Parathyroid adenoma (tissue), 2 donors: ENCODE measurements around the gene AURKAIP1.

ENCODE experiments used
- H2AFZ ChIP-seq: fragments of 300-600 bp; sonication (generic); one replicate; pipeline ENCODE4 v1.7.0; 2017; ENCODE audit warnings: antibody characterized with exemption, mild to moderate bottlenecking
- H3K27ac ChIP-seq: fragments of 300-600 bp; sonication (generic); one replicate; pipeline ENCODE4 v1.7.0; 2017
- H3K27me3 ChIP-seq: fragments of 300-600 bp; sonication (generic); one replicate; pipeline ENCODE4 v1.7.0; 2017; ENCODE audit warnings: low read length; ENCODE audit not compliant: control insufficient read depth, insufficient read depth
- H3K36me3 ChIP-seq: fragments of 300-600 bp; sonication (generic); one replicate; pipeline ENCODE4 v1.7.0; 2017; ENCODE audit warnings: low read length; ENCODE audit not compliant: control insufficient read depth, insufficient read depth
- H3K4me1 ChIP-seq: fragments of 300-600 bp; sonication (generic); one replicate; pipeline ENCODE4 v1.7.0; 2017; ENCODE audit warnings: control low read depth
- H3K4me2 ChIP-seq: fragments of 300-600 bp; sonication (generic); one replicate; pipeline ENCODE4 v1.7.0; 2017; ENCODE audit warnings: low read length
- H3K4me3 ChIP-seq: fragments of 300-600 bp; sonication (generic); one replicate; pipeline ENCODE4 v1.7.0; 2017; ENCODE audit warnings: low read depth, low read length
- H3K79me2 ChIP-seq: fragments of 300-600 bp; sonication (generic); one replicate; pipeline ENCODE4 v1.7.0; 2017; ENCODE audit warnings: control low read depth
- H3K9ac ChIP-seq: fragments of 300-600 bp; sonication (generic); one replicate; pipeline ENCODE4 v1.7.0; 2017; ENCODE audit warnings: mild to moderate bottlenecking
- H3K9me3 ChIP-seq: fragments of 300-600 bp; sonication (generic); one replicate; pipeline ENCODE4 v1.7.0; 2017; ENCODE audit warnings: low read length; ENCODE audit not compliant: control insufficient read depth
- CTCF ChIP-seq: fragments of 300-600 bp; sonication (generic); IDR thresholded peaks from one replicate; pipeline ENCODE4 v1.7.0; 2017; ENCODE audit warnings: antibody characterized with exemption, mild to moderate bottlenecking
- donor health status: primary hyperparathyroidism.

The AURKAIP1 gene

GRCh38 chr1:1332774-1333480, 42.1 kb downstream of the AURKAIP1 start:
- Histone ChIP-seq H2AFZ (no peak overlapping the region), H3K9ac (no peak overlapping the region), H3K27me3 (no peaks in the 10 kb centered on the region), H3K4me3 (no peak overlapping the region), H3K4me2 (no peak overlapping the region), H3K36me3 (no peaks in the 10 kb centered on the region), H3K79me2 (peaks cover 2% of the 10 kb centered on the region), H3K9me3 (no peaks in the 10 kb centered on the region), H3K4me1 (no peaks in the 10 kb centered on the region), H3K27ac (no peak overlapping the region)
- TF ChIP-seq CTCF: no peak

GRCh38 chr1:1332031-1332755, 42.8 kb downstream of the AURKAIP1 start:
- H2AFZ ChIP-seq: no peak overlapping the region
- no peak for TF ChIP-seq CTCF
- no peak overlapping the region for H3K4me2 ChIP-seq
- H3K36me3 ChIP-seq: no peaks in the 10 kb centered on the region
- H3K9me3 ChIP-seq: no peaks in the 10 kb centered on the region
- no peaks in the 10 kb centered on the region for H3K4me1 ChIP-seq
- H3K9ac ChIP-seq: no peak overlapping the region
- H3K4me3 ChIP-seq: no peak overlapping the region
- H3K27me3 ChIP-seq: no peaks in the 10 kb centered on the region
- H3K27ac ChIP-seq: no peak overlapping the region
- H3K79me2 ChIP-seq: peaks cover 2% of the 10 kb centered on the region

- no peaks in the 10 kb centered on the region for H3K9me3 ChIP-seq
- TF ChIP-seq CTCF: no peak
- H3K9ac ChIP-seq: no peak within 1 kb of the TSS
- no peaks in the 10 kb centered on the region for H3K4me1 ChIP-seq
- H3K27me3 ChIP-seq: no peaks in the 10 kb centered on the region
- no peak within 1 kb of the TSS for H3K4me3 ChIP-seq
- no peak within 1 kb of the TSS for H3K27ac ChIP-seq
- H3K36me3 ChIP-seq: no peaks in the 10 kb centered on the region
- H2AFZ ChIP-seq: no peak within 1 kb of the TSS
- peaks cover 2% of the 10 kb centered on the region for H3K79me2 ChIP-seq
- H3K4me2 ChIP-seq: no peak within 1 kb of the TSS
Measured at GRCh38 chr1:1331068-1331965, 43.7 kb downstream of the AURKAIP1 start, which contains the start of gene TAS1R3. TSS of gene TAS1R3 (plus strand) at chr1:1331280. CDS start at chr1:1331346, 66 bp downstream.

GRCh38 chr1:1330366-1331067, 44.5 kb downstream of the AURKAIP1 start:
- peaks cover 5% of the 10 kb centered on the region for H3K4me1 ChIP-seq
- TF ChIP-seq CTCF: no peak
- H3K9me3 ChIP-seq: no peaks in the 10 kb centered on the region
- no peak overlapping the region for H3K27ac ChIP-seq
- no peak overlapping the region for H3K4me3 ChIP-seq
- H3K9ac ChIP-seq: no peak overlapping the region
- H3K36me3 ChIP-seq: no peaks in the 10 kb centered on the region
- H2AFZ ChIP-seq: no peak overlapping the region
- no peak overlapping the region for H3K4me2 ChIP-seq
- H3K79me2 ChIP-seq: peaks cover 2% of the 10 kb centered on the region
- no peaks in the 10 kb centered on the region for H3K27me3 ChIP-seq
